C4-2B (cell line): ENCODE results near the gene MKS1.

Experiments
- ZFX ChIP-seq: fragments of 450-650 bp; IDR thresholded peaks from 2 replicates; pipeline ENCODE4 v1.6.1; 2017
- TF ChIP-seq, protein P1 (sequence below): fragments of 450-650 bp; conservative IDR thresholded peaks from 2 replicates; pipeline ENCODE4 v1.5.1; 2017; ENCODE audit warnings: mild to moderate bottlenecking

DNA sequence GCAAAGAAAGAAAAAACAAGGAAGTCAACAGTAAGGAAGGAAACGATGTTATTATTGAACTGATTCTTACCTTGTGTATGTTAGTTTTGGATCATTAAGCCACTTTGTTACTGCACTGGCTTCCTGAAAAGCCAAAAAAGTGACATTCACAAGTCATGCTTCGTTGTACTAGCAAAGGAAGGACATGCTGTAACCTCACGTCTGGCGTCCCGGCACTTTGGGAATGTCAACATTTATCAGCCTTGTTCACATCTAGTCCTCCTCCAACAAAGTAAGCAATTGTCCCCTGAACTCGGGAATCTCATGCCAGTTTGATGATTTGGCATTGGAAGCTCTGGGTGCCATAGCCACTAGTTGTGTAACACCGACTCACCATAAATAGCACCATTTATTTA is 731 bp upstream of the MKS1 start:
- TF ChIP-seq, protein P1, sequence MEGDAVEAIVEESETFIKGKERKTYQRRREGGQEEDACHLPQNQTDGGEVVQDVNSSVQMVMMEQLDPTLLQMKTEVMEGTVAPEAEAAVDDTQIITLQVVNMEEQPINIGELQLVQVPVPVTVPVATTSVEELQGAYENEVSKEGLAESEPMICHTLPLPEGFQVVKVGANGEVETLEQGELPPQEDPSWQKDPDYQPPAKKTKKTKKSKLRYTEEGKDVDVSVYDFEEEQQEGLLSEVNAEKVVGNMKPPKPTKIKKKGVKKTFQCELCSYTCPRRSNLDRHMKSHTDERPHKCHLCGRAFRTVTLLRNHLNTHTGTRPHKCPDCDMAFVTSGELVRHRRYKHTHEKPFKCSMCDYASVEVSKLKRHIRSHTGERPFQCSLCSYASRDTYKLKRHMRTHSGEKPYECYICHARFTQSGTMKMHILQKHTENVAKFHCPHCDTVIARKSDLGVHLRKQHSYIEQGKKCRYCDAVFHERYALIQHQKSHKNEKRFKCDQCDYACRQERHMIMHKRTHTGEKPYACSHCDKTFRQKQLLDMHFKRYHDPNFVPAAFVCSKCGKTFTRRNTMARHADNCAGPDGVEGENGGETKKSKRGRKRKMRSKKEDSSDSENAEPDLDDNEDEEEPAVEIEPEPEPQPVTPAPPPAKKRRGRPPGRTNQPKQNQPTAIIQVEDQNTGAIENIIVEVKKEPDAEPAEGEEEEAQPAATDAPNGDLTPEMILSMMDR, result no peak
- no peak for TF ChIP-seq ZFX
